GM23338 (cell line): ENCODE data around the gene FXYD7. TPM values are rescaled to one million over a fixed set of nuclear protein-coding genes. Genes with fewer than 3 reads are reported as not detected.

Experiments used
- ATAC-seq: fragments of 200-7000 bp; cut with Tn5 transposase; 3 replicates; pipeline ENCODE4 v1.9.1; 2020
- DNase-seq: peaks from one replicate; pipeline ENCODE4 v3.0.0-alpha.2; 2015; ENCODE audit warnings: low spot score
- H2AFZ ChIP-seq: fragments of 200-600 bp; sonication (generic); 2 replicates; pipeline ENCODE4 v1.8.0; 2016; ENCODE audit warnings: antibody characterized with exemption, mild to moderate bottlenecking, moderate library complexity
- H3F3A ChIP-seq: fragments of 200-600 bp; sonication (generic); replicated peaks from 2 replicates; pipeline ENCODE4 v1.8.0; 2017; ENCODE audit warnings: antibody characterized with exemption, mixed run types, low read depth
- H3K27ac ChIP-seq: fragments of 200-600 bp; sonication (generic); 2 replicates; pipeline ENCODE4 v1.6.1; 2016; ENCODE audit warnings: low read depth
- H3K27me3 ChIP-seq: fragments of 200-600 bp; sonication (generic); 2 replicates; pipeline ENCODE4 v1.8.0; 2016; ENCODE audit warnings: mild to moderate bottlenecking, mixed run types, moderate library complexity; ENCODE audit not compliant: insufficient read depth
- H3K36me3 ChIP-seq: fragments of 200-600 bp; sonication (generic); 2 replicates; pipeline ENCODE4 v1.8.0; 2016; ENCODE audit warnings: mild to moderate bottlenecking; ENCODE audit not compliant: insufficient read depth
- H3K4me1 ChIP-seq: fragments of 200-600 bp; sonication (generic); 2 replicates; pipeline ENCODE4 v1.8.0; 2016; ENCODE audit warnings: mild to moderate bottlenecking, moderate library complexity; ENCODE audit not compliant: insufficient read depth
- H3K4me2 ChIP-seq: fragments of 200-600 bp; sonication (generic); 2 replicates; pipeline ENCODE4 v1.7.1; 2017; ENCODE audit warnings: mixed run types
- H3K4me3 ChIP-seq: fragments of 200-600 bp; sonication (generic); 2 replicates; pipeline ENCODE4 v1.6.1; 2016; ENCODE audit warnings: mixed run types
- H3K79me2 ChIP-seq: fragments of 200-600 bp; sonication (generic); replicated peaks from 2 replicates; pipeline ENCODE4 v1.8.0; 2017; ENCODE audit warnings: mild to moderate bottlenecking; ENCODE audit not compliant: insufficient read depth
- H3K9me2 ChIP-seq: fragments of 200-600 bp; sonication (generic); 2 replicates; pipeline ENCODE4 v1.8.0; 2017; ENCODE audit not compliant: insufficient read depth
- H4K20me1 ChIP-seq: fragments of 200-600 bp; sonication (generic); replicated peaks from 2 replicates; pipeline ENCODE4 v1.8.0; 2017; ENCODE audit warnings: mild to moderate bottlenecking; ENCODE audit not compliant: insufficient read depth
- H3K27ac Mint-ChIP-seq: 2 replicates; pipeline ENCODE4 v1.8.0; 2020; ENCODE audit warnings: inconsistent platforms, mild to moderate bottlenecking, moderate library complexity, mixed read lengths
- H3K27me3 Mint-ChIP-seq: 3 replicates; pipeline ENCODE4 v1.8.0; 2022; ENCODE audit warnings: low read depth, mild to moderate bottlenecking, moderate library complexity, mixed read lengths, inconsistent platforms; ENCODE audit not compliant: insufficient read depth, poor library complexity
- H3K36me3 Mint-ChIP-seq: 3 replicates; pipeline ENCODE4 v1.8.0; 2021; ENCODE audit warnings: low read depth, mild to moderate bottlenecking, inconsistent platforms, moderate library complexity, mixed read lengths
- H3K4me1 Mint-ChIP-seq: 3 replicates; pipeline ENCODE4 v1.8.0; 2020; ENCODE audit warnings: mild to moderate bottlenecking, inconsistent platforms, mixed read lengths
- H3K4me3 Mint-ChIP-seq: 3 replicates; pipeline ENCODE4 v1.8.0; 2021; ENCODE audit warnings: moderate library complexity, mild to moderate bottlenecking, inconsistent platforms, mixed read lengths
- H3K9me3 Mint-ChIP-seq: 3 replicates; pipeline ENCODE4 v1.8.0; 2020; ENCODE audit warnings: moderate library complexity, mild to moderate bottlenecking, inconsistent platforms, mixed read lengths
- CREB1 ChIP-seq: fragments of 250-450 bp; sonication (Bioruptor Pico); IDR thresholded peaks from 2 replicates; pipeline ENCODE4 v1.5.0; 2020; ENCODE audit warnings: low read depth, mild to moderate bottlenecking, moderate library complexity
- EZH2 ChIP-seq: fragments of 200-600 bp; sonication (generic); IDR thresholded peaks from one replicate; pipeline ENCODE4 v1.8.0; 2017; ENCODE audit warnings: antibody characterized with exemption, mild to moderate bottlenecking, low read depth; ENCODE audit not compliant: unreplicated experiment
- EZH2phosphoT487 ChIP-seq: fragments of 200-600 bp; sonication (generic); IDR thresholded peaks from one replicate; pipeline ENCODE4 v1.8.1; 2018; ENCODE audit warnings: antibody characterized with exemption; ENCODE audit not compliant: unreplicated experiment
- JUNB ChIP-seq: IDR thresholded peaks from one replicate; pipeline ENCODE4 v1.6.1; 2016; ENCODE audit warnings: antibody characterized with exemption; ENCODE audit not compliant: unreplicated experiment
- NANOG ChIP-seq: IDR thresholded peaks from 2 replicates; pipeline ENCODE4 v1.6.1; 2016; ENCODE audit warnings: antibody characterized with exemption, borderline replicate concordance
- POLR2AphosphoS5 ChIP-seq: IDR thresholded peaks from 2 replicates; pipeline ENCODE4 v1.6.1; 2016; ENCODE audit warnings: antibody characterized with exemption, low read depth
- ZNF114 ChIP-seq: fragments of 250-450 bp; sonication (Bioruptor Pico); IDR thresholded peaks from 2 replicates; pipeline ENCODE4 v1.5.0; 2020; ENCODE audit warnings: mild to moderate bottlenecking, moderate library complexity
- ZNF331 ChIP-seq: fragments of 250-450 bp; sonication (Bioruptor Pico); IDR thresholded peaks from 2 replicates; pipeline ENCODE4 v1.5.0; 2020; ENCODE audit warnings: low read depth, mild to moderate bottlenecking, moderate library complexity
- polyA plus RNA-seq: library from polyadenylated mRNA; unstranded; fragments of >200 nt; fragmentation: Nextera tagmentation; extraction: Ambion mirVana; gene quantifications from 2 replicates; pipeline ENCODE4 v1.2.1, GENCODE V29; 2016
- total RNA-seq: library from RNA; depleted of rRNA; stranded (reverse); fragments of >200 nt; shearing (Covaris generic); gene quantifications from 2 replicates; pipeline ENCODE4 v1.2.3, GENCODE V29; 2014
- TF ChIP-seq, protein P1 (sequence below): IDR thresholded peaks from one replicate; pipeline ENCODE4 v1.6.1; 2018; ENCODE audit warnings: antibody characterized with exemption; ENCODE audit not compliant: unreplicated experiment
- TF ChIP-seq, protein P2 (sequence below): fragments of 250-450 bp; sonication (Bioruptor Pico); IDR thresholded peaks from 2 replicates; pipeline ENCODE4 v1.5.0; 2020; ENCODE audit warnings: mild to moderate bottlenecking, moderate library complexity
- TF ChIP-seq, protein P3 (sequence below), 2 experiments: fragments of 200-600 bp in 1 of 2; sonication (generic) in 1 of 2; conservative IDR thresholded peaks; 2 replicates each; pipeline versions ENCODE4 v1.5.1 to v1.6.1; 2016 to 2017; ENCODE audit warnings: antibody characterized with exemption in 2 of 2, low read depth in 2 of 2, mild to moderate bottlenecking in 2 of 2, moderate library complexity in 1 of 2

FXYD7 gene
- total and polyA plus RNA-seq, 2 experiments from 2014 or later: 9.6 to 44.0 TPM

DNA sequence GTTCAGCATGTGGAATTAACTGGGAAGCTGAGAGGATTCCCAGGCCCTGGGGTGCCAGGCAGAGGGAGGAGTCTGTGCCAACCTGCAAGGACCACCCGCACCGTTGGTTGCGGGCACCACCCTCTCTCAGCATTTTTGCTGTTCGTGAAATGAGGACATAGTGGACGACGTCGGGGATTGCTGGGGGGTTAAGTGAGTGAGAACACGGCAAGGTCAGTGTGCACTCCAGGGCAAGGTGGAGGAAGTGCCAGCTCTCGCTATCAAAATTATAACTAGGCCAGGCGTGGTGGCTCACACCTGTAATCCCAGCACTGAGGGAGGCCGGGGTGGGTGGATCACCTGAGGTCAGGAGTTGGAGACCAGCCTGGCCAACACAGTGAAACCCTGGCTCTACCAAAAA is 25.3 kb upstream of the FXYD7 start:
- TF ChIP-seq NANOG (no peak), POLR2AphosphoS5 (no peak), ZNF114 (CRISPR knock-in tag) (no peak), EZH2phosphoT487 (no peak), EZH2 (no peak), ZNF331 (CRISPR knock-in tag) (no peak), JUNB (no peak), CREB1 (CRISPR knock-in tag) (no peak)
- TF ChIP-seq, protein P1, sequence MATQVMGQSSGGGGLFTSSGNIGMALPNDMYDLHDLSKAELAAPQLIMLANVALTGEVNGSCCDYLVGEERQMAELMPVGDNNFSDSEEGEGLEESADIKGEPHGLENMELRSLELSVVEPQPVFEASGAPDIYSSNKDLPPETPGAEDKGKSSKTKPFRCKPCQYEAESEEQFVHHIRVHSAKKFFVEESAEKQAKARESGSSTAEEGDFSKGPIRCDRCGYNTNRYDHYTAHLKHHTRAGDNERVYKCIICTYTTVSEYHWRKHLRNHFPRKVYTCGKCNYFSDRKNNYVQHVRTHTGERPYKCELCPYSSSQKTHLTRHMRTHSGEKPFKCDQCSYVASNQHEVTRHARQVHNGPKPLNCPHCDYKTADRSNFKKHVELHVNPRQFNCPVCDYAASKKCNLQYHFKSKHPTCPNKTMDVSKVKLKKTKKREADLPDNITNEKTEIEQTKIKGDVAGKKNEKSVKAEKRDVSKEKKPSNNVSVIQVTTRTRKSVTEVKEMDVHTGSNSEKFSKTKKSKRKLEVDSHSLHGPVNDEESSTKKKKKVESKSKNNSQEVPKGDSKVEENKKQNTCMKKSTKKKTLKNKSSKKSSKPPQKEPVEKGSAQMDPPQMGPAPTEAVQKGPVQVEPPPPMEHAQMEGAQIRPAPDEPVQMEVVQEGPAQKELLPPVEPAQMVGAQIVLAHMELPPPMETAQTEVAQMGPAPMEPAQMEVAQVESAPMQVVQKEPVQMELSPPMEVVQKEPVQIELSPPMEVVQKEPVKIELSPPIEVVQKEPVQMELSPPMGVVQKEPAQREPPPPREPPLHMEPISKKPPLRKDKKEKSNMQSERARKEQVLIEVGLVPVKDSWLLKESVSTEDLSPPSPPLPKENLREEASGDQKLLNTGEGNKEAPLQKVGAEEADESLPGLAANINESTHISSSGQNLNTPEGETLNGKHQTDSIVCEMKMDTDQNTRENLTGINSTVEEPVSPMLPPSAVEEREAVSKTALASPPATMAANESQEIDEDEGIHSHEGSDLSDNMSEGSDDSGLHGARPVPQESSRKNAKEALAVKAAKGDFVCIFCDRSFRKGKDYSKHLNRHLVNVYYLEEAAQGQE: no peak
- TF ChIP-seq, protein P2, sequence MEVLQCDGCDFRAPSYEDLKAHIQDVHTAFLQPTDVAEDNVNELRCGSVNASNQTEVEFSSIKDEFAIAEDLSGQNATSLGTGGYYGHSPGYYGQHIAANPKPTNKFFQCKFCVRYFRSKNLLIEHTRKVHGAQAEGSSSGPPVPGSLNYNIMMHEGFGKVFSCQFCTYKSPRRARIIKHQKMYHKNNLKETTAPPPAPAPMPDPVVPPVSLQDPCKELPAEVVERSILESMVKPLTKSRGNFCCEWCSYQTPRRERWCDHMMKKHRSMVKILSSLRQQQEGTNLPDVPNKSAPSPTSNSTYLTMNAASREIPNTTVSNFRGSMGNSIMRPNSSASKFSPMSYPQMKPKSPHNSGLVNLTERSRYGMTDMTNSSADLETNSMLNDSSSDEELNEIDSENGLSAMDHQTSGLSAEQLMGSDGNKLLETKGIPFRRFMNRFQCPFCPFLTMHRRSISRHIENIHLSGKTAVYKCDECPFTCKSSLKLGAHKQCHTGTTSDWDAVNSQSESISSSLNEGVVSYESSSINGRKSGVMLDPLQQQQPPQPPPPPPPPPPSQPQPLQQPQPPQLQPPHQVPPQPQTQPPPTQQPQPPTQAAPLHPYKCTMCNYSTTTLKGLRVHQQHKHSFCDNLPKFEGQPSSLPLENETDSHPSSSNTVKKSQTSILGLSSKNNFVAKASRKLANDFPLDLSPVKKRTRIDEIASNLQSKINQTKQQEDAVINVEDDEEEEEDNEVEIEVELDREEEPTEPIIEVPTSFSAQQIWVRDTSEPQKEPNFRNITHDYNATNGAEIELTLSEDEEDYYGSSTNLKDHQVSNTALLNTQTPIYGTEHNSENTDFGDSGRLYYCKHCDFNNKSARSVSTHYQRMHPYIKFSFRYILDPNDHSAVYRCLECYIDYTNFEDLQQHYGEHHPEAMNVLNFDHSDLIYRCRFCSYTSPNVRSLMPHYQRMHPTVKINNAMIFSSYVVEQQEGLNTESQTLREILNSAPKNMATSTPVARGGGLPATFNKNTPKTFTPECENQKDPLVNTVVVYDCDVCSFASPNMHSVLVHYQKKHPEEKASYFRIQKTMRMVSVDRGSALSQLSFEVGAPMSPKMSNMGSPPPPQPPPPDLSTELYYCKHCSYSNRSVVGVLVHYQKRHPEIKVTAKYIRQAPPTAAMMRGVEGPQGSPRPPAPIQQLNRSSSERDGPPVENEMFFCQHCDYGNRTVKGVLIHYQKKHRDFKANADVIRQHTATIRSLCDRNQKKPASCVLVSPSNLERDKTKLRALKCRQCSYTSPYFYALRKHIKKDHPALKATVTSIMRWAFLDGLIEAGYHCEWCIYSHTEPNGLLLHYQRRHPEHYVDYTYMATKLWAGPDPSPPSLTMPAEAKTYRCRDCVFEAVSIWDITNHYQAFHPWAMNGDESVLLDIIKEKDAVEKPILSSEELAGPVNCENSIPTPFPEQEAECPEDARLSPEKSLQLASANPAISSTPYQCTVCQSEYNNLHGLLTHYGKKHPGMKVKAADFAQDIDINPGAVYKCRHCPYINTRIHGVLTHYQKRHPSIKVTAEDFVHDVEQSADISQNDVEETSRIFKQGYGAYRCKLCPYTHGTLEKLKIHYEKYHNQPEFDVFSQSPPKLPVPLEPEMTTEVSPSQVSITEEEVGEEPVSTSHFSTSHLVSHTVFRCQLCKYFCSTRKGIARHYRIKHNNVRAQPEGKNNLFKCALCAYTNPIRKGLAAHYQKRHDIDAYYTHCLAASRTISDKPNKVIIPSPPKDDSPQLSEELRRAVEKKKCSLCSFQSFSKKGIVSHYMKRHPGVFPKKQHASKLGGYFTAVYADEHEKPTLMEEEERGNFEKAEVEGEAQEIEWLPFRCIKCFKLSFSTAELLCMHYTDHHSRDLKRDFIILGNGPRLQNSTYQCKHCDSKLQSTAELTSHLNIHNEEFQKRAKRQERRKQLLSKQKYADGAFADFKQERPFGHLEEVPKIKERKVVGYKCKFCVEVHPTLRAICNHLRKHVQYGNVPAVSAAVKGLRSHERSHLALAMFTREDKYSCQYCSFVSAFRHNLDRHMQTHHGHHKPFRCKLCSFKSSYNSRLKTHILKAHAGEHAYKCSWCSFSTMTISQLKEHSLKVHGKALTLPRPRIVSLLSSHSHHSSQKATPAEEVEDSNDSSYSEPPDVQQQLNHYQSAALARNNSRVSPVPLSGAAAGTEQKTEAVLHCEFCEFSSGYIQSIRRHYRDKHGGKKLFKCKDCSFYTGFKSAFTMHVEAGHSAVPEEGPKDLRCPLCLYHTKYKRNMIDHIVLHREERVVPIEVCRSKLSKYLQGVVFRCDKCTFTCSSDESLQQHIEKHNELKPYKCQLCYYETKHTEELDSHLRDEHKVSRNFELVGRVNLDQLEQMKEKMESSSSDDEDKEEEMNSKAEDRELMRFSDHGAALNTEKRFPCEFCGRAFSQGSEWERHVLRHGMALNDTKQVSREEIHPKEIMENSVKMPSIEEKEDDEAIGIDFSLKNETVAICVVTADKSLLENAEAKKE (CRISPR knock-in tag): no peak
- TF ChIP-seq, protein P3, sequence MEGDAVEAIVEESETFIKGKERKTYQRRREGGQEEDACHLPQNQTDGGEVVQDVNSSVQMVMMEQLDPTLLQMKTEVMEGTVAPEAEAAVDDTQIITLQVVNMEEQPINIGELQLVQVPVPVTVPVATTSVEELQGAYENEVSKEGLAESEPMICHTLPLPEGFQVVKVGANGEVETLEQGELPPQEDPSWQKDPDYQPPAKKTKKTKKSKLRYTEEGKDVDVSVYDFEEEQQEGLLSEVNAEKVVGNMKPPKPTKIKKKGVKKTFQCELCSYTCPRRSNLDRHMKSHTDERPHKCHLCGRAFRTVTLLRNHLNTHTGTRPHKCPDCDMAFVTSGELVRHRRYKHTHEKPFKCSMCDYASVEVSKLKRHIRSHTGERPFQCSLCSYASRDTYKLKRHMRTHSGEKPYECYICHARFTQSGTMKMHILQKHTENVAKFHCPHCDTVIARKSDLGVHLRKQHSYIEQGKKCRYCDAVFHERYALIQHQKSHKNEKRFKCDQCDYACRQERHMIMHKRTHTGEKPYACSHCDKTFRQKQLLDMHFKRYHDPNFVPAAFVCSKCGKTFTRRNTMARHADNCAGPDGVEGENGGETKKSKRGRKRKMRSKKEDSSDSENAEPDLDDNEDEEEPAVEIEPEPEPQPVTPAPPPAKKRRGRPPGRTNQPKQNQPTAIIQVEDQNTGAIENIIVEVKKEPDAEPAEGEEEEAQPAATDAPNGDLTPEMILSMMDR (conservative IDR thresholded peaks at IDR 0.05; ENCODE audit: low read depth in 2 of 2): no peak
- H3K27ac ChIP-seq: no peak overlapping the region
- H3K9me3 Mint-ChIP-seq: no peaks in the 10 kb centered on the region; the same call in 2 of the 3 replicates
- H3K79me2 ChIP-seq: no peaks in the 10 kb centered on the region
- no peak overlapping the region for H3K4me3 ChIP-seq
- H3K4me2 ChIP-seq: no peak overlapping the region
- H3K27me3 ChIP-seq: no peaks in the 10 kb centered on the region
- H3K4me1 Mint-ChIP-seq: peaks cover 38% of the 10 kb centered on the region
- H3K36me3 ChIP-seq: no peaks in the 10 kb centered on the region
- H3K27ac Mint-ChIP-seq: no peak overlapping the region
- peaks cover 27% of the 10 kb centered on the region for H3K4me1 ChIP-seq
- H4K20me1 ChIP-seq: no peaks in the 10 kb centered on the region
- DNase-seq (no peak), ATAC-seq (no peak)
- H3K4me3 Mint-ChIP-seq: no peak overlapping the region
- no peaks in the 10 kb centered on the region for H3K36me3 Mint-ChIP-seq
- no peaks in the 10 kb centered on the region for H3F3A ChIP-seq
- no peaks in the 10 kb centered on the region for H3K9me2 ChIP-seq
- no peak overlapping the region for H2AFZ ChIP-seq
- H3K27me3 Mint-ChIP-seq: peaks cover 25% of the 10 kb centered on the region
